K562 (cell line): Measurements from ENCODE around the gene ACRBP. TPM values are rescaled to one million over a fixed set of nuclear protein-coding genes. Genes with fewer than 3 reads are reported as not detected.

Experiments used
- C11orf30 ChIP-seq: fragments of 450-650 bp; IDR thresholded peaks from 2 replicates; pipeline ENCODE4 v1.6.1; 2016; ENCODE audit warnings: low read depth, mild to moderate bottlenecking
- CXXC5 ChIP-seq: fragments of 250-450 bp; sonication (Bioruptor Pico); IDR thresholded peaks from 2 replicates; pipeline ENCODE4 v1.8.0; 2022; ENCODE audit warnings: inconsistent platforms, mild to moderate bottlenecking, moderate library complexity
- DPF2 ChIP-seq: fragments of 450-650 bp; IDR thresholded peaks from 2 replicates; pipeline ENCODE4 v1.6.1; 2016
- ETV1 ChIP-seq: fragments of 450-650 bp; conservative IDR thresholded peaks from 2 replicates; pipeline ENCODE4 v1.6.1; 2016; ENCODE audit warnings: missing genetic modification characterization, control low read depth, low read depth, missing compliant biosample characterization
- FOXJ3 ChIP-seq: sonication (generic); formaldehyde crosslinking; IDR thresholded peaks from 2 replicates; pipeline ENCODE4 v1.4.0; 2020; ENCODE audit warnings: mild to moderate bottlenecking, missing genetic modification reagents
- HDAC3 ChIP-seq: fragments of 450-650 bp; IDR thresholded peaks from 2 replicates; pipeline ENCODE4 v1.6.1; 2018; ENCODE audit warnings: borderline replicate concordance, mild to moderate bottlenecking, moderate library complexity; ENCODE audit not compliant: partially characterized antibody
- JUNB ChIP-seq: fragments of 450-650 bp; formaldehyde crosslinking; conservative IDR thresholded peaks from 2 replicates; pipeline ENCODE4 v1.4.0; 2020; ENCODE audit warnings: mild to moderate bottlenecking
- MBD2 ChIP-seq: sonication (generic); IDR thresholded peaks from 2 replicates; pipeline ENCODE4 v1.6.1; 2016; ENCODE audit warnings: low read depth, borderline replicate concordance
- NRF1 ChIP-seq, 2 experiments: fragments of 450-650 bp; IDR thresholded peaks in 1 of 2; conservative IDR thresholded peaks in 1 of 2; 2 replicates each; pipeline ENCODE4 v1.6.1; 2014; ENCODE audit warnings: mild to moderate bottlenecking in 2 of 2
- PHF20 ChIP-seq: fragments of 450-650 bp; IDR thresholded peaks from 2 replicates; pipeline ENCODE4 v1.6.1; 2018; ENCODE audit not compliant: partially characterized antibody
- POLR2A ChIP-seq: fragments of 450-650 bp; conservative IDR thresholded peaks from 2 replicates; pipeline ENCODE4 v1.6.1; 2016
- RNF2 ChIP-seq: sonication (generic); IDR thresholded peaks from 2 replicates; pipeline ENCODE4 v1.6.1; 2016
- SMARCA4 ChIP-seq: fragments of 450-650 bp; IDR thresholded peaks from 2 replicates; pipeline ENCODE4 v1.6.1; 2016
- SMARCB1 ChIP-seq: IDR thresholded peaks from 2 replicates; pipeline ENCODE4 v1.6.1; 2011; ENCODE audit warnings: improper control_type of control experiment, low read depth; ENCODE audit not compliant: insufficient read length
- TBP ChIP-seq: optimal IDR thresholded peaks from 2 replicates; pipeline ENCODE3; 2011; ENCODE audit warnings: low read depth, low read length, improper control_type of control experiment
- TEAD2 ChIP-seq: fragments of 450-650 bp; IDR thresholded peaks from 2 replicates; pipeline ENCODE4 v1.6.1; 2016; ENCODE audit warnings: missing genetic modification characterization, control low read depth, missing compliant biosample characterization
- ZNF174 ChIP-seq: fragments of 250-450 bp; sonication (Bioruptor Pico); IDR thresholded peaks from 2 replicates; pipeline ENCODE4 v1.4.0; 2020; ENCODE audit warnings: mild to moderate bottlenecking
- ZSCAN32 ChIP-seq: fragments of 450-650 bp; formaldehyde crosslinking; IDR thresholded peaks from 2 replicates; pipeline ENCODE4 v1.4.0; 2020; ENCODE audit warnings: mild to moderate bottlenecking, moderate library complexity
- ZZZ3 ChIP-seq: fragments of 450-650 bp; IDR thresholded peaks from 2 replicates; pipeline ENCODE4 v1.6.1; 2016; ENCODE audit warnings: antibody characterized with exemption, mild to moderate bottlenecking, moderate library complexity
- polyA plus RNA-seq, 8 experiments: library from polyadenylated mRNA; depleted of rRNA in 4 of 8; stranded (reverse) in 5 of 8; unstranded in 3 of 8; fragments of >200 nt; fragmentation: Nextera tagmentation in 2 of 8; fragmentation: Illumina TruSeq in 1 of 8; extraction: Ambion mirVana in 2 of 8; extraction: Trizol in 1 of 8; gene quantifications; 2 replicates each; pipeline versions ENCODE4 v1.2.1 to v1.2.3, GENCODE V29; 2011 to 2014; ENCODE audit warnings: inconsistent platforms in 1 of 8, missing spikeins in 1 of 8
- total RNA-seq, 7 experiments: library from RNA; depleted of rRNA in 6 of 7; stranded (reverse); fragments of >200 nt in 6 of 7; fragmentation: Illumina TruSeq in 2 of 7; extraction: Trizol in 2 of 7; gene quantifications; 2 replicates each; pipeline versions ENCODE4 v1.2.1 to v1.2.3, GENCODE V29; 2011 to 2021; ENCODE audit warnings: low replicate concordance in 1 of 7
- TF ChIP-seq, protein P1 (sequence below): IDR thresholded peaks from 2 replicates; pipeline ENCODE4 v1.6.1; 2012; ENCODE audit warnings: low read depth, low read length, improper control_type of control experiment, borderline replicate concordance
- TF ChIP-seq, protein P2 (sequence below), 2 experiments: fragments of 450-650 bp; formaldehyde crosslinking in 1 of 2; IDR thresholded peaks; 2 replicates each; pipeline versions ENCODE4 v1.4.0 to v1.6.1; 2014 to 2020; ENCODE audit warnings: mild to moderate bottlenecking in 2 of 2, borderline replicate concordance in 1 of 2, low read depth in 1 of 2

ACRBP gene
- total and polyA plus RNA-seq, 9 of the 15 experiments (the other 6 are each of a cell fraction or from before 2014, with no cell fraction given) = 3.1 to 31.8 (median 8.4) TPM

DNA sequence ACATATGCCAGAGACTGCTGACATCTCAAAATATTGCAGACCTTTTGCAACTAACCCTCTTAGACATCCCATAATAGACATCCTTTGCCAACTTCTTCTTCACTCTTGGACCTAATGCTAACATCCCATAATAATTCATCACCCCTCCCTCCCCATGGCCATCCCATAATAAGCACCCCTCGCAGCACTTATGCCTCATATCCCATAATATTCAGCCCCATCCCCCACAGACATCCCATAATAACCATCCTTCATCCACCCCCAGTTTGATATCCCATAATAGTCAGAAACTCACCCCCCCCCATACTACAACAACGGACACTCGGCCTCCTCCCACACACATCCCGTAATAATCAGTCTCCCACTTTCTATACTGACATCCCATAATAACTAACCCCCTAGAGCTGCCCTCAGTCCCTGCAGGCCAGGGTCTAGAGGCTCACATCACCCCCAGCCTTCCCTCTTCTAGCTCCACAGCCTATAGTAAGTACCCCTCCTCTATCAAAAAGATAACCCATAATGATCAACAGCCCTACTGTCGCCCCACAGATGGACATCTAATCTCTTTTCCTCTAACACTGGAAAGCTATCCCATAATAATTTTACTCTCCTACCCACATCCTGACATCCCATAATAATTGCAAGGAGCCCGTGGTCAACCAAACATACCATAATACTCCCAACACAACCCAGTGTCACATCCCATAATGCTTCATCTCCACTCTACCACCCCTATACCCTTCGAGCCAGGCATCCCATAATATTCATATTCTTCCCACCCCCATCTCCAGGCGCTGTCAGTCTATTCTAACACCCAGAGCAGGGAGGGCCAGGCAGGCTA lies 39.3 kb downstream of the ACRBP start (continued):
- TF ChIP-seq JUNB (CRISPR knock-in tag) (no peak), FOXJ3 (CRISPR knock-in tag) (no peak), ZZZ3 (no peak; the same call in 1 of the 2 replicates), PHF20 (peak; percentile 16), ZNF174 (CRISPR knock-in tag) (no peak), DPF2 (peak; percentile 88), HDAC3 (peak; percentile 49), RNF2 (0 out of 2 replicates have a peak, but pooled peaks have one; percentile 11), CXXC5 (CRISPR knock-in tag) (peak; percentile 25; the same call in 1 of the 2 replicates), TEAD2 (tag) (no peak), ZSCAN32 (CRISPR knock-in tag) (no peak), SMARCB1 (no peak), SMARCA4 (peak; percentile 71), NRF1 (conservative IDR thresholded peaks at IDR 0.05 in 1 of 2, IDR thresholded peaks at IDR 0.05 in 1 of 2) (peak in 1 of 2 experiments; percentile 18; a peak in 1 of 4 replicates), ETV1 (tag) (no peak), TBP (peak; percentile 7), C11orf30 (peak; percentile 87), POLR2A (peak; percentile 63; the same call in 1 of the 2 replicates), MBD2 (no peak)
- TF ChIP-seq, protein P1, sequence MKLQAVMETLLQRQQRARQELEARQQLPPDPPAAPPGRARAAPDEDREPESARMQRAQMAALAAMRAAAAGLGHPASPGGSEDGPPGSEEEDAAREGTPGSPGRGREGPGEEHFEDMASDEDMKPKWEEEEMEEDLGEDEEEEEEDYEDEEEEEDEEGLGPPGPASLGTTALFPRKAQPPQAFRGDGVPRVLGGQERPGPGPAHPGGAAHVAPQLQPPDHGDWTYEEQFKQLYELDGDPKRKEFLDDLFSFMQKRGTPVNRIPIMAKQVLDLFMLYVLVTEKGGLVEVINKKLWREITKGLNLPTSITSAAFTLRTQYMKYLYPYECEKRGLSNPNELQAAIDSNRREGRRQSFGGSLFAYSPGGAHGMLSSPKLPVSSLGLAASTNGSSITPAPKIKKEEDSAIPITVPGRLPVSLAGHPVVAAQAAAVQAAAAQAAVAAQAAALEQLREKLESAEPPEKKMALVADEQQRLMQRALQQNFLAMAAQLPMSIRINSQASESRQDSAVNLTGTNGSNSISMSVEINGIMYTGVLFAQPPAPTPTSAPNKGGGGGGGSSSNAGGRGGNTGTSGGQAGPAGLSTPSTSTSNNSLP = peak; percentile 80
- TF ChIP-seq, protein P2, sequence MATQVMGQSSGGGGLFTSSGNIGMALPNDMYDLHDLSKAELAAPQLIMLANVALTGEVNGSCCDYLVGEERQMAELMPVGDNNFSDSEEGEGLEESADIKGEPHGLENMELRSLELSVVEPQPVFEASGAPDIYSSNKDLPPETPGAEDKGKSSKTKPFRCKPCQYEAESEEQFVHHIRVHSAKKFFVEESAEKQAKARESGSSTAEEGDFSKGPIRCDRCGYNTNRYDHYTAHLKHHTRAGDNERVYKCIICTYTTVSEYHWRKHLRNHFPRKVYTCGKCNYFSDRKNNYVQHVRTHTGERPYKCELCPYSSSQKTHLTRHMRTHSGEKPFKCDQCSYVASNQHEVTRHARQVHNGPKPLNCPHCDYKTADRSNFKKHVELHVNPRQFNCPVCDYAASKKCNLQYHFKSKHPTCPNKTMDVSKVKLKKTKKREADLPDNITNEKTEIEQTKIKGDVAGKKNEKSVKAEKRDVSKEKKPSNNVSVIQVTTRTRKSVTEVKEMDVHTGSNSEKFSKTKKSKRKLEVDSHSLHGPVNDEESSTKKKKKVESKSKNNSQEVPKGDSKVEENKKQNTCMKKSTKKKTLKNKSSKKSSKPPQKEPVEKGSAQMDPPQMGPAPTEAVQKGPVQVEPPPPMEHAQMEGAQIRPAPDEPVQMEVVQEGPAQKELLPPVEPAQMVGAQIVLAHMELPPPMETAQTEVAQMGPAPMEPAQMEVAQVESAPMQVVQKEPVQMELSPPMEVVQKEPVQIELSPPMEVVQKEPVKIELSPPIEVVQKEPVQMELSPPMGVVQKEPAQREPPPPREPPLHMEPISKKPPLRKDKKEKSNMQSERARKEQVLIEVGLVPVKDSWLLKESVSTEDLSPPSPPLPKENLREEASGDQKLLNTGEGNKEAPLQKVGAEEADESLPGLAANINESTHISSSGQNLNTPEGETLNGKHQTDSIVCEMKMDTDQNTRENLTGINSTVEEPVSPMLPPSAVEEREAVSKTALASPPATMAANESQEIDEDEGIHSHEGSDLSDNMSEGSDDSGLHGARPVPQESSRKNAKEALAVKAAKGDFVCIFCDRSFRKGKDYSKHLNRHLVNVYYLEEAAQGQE (IDR thresholded peaks at IDR 0.05; ENCODE audit: borderline replicate concordance) = no peak
- TF ChIP-seq, protein P2 (CRISPR knock-in tag; IDR thresholded peaks at IDR 0.05; ENCODE audit: low read depth) = no peak
